NCI-H446 treated with DMSO at 0.1 percent for 48 hours (cell line): Measurements from ENCODE around the gene WDR18.
A peak's percentile ranks its signal among the peaks of the same experiment; 100 is the strongest.

Source experiments
- DNase-seq: peaks from one replicate; lab custom pipeline; 2025; lab: John Stamatoyannopoulos, UW

Gene WDR18, protein sequence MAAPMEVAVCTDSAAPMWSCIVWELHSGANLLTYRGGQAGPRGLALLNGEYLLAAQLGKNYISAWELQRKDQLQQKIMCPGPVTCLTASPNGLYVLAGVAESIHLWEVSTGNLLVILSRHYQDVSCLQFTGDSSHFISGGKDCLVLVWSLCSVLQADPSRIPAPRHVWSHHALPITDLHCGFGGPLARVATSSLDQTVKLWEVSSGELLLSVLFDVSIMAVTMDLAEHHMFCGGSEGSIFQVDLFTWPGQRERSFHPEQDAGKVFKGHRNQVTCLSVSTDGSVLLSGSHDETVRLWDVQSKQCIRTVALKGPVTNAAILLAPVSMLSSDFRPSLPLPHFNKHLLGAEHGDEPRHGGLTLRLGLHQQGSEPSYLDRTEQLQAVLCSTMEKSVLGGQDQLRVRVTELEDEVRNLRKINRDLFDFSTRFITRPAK

DNA sequence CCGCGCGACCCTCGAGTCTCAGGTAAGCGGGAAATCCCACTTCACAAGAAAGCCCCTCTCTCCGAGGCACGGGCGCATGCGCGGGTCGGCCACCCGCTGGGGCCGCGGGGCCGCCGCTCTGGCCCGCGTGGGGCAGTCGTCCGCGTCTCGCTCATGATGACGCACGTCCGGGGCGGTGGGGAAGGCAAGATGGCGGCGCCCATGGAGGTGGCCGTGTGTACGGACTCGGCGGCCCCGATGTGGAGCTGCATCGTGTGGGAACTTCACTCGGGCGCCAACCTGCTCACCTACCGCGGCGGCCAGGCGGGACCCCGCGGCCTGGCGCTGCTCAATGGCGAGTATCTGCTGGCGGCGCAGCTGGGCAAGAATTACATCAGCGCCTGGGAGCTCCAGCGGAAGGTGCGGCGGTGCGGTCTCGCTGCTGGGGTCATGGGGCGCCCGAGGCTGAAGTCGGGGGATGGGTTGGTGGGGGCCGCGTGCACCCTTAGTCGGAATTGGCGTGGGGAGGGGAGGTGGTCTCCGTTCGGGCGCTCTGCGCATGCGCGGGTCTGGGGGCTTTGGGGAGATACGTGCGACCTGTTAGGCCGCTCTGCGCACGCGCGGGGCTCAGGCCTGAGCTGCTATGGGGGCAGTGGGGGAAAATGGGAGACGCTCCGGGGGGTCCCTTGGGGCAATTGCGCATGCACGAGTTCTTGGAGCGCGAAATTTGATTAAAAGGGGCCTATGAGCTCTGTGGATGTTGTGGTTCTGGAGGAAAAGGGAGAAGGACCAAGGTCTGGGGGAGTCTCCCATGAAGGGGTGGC, at the start of gene WDR18:
Gene WDR18 (plus strand): TSS at position 181 of the 803 bp plus-strand sequence. CDS start 9 bp downstream, at position 190.
- peak; percentile 75 for DNase-seq

DNA sequence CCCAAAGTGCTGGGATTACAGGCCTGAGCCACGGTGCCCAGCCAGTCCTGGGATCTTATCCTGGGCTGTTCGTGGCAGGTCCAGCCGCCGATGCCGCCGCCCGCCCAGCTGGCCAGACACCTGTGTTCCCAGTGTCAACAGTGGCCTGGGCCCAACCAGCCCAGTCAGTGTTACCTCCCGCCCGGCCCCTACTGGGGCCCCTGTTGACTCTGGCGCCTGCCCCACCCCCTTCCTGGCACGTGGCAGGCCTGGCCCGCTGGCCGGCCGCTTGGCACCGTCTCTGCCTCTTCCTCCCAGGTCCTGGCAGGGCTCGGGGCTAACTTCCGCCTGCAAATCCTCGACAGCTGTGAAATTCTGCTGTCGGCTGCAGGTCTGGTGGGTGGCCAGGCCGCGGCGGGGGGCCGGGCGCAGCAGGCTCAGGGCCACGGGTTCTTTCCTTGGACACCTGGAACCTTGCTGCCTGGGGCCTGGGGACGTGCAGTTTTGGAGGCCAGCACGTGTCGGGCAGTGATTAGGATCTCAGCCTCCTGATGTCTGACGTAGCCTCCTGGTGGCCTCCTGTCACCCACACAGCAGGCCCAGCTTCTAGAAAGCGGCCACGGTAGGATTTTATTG, 49.2 kb upstream of the WDR18 start:
- peak; percentile 83 for DNase-seq

DNA sequence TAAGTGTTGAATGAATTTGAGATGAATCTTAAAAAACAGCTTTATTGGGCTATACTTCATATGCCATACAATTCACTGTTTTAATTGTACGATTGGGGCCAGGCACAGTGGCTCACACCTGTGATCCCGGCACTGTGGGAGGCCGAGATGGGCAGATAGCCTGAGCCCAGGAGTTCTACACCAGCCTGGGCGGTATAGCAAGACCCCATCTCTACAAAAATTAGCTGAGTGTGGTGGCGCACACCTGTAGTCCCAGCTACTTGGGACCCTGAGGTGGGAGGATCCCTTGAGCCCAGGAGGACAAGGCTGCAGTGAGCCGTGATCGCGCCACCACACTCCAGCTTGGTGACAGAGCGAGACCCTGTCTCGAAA, 48.0 kb upstream of the WDR18 start:
- no peak for DNase-seq

DNA sequence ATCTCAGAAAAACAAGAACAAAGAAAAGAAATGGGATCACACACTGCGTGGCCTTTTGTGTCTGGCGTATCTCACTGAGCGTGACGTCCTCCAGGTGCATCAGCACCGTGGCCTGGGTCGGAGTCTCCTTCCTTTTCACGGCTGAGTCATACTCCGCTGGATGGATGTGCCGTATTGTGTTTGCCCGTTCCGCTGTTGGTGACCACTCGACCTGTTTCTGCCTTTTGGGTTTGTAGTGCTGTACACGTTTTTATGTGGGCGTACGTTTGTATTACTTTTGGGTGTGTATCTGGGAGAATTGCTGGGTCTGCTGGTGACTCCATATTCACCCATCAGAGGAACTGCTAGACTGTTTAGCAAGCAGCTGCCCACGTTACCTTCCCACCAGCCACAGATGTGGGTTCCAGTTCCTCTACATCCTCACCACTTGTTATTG, 46.9 kb upstream of the WDR18 start:
- DNase-seq, result no peak

DNA sequence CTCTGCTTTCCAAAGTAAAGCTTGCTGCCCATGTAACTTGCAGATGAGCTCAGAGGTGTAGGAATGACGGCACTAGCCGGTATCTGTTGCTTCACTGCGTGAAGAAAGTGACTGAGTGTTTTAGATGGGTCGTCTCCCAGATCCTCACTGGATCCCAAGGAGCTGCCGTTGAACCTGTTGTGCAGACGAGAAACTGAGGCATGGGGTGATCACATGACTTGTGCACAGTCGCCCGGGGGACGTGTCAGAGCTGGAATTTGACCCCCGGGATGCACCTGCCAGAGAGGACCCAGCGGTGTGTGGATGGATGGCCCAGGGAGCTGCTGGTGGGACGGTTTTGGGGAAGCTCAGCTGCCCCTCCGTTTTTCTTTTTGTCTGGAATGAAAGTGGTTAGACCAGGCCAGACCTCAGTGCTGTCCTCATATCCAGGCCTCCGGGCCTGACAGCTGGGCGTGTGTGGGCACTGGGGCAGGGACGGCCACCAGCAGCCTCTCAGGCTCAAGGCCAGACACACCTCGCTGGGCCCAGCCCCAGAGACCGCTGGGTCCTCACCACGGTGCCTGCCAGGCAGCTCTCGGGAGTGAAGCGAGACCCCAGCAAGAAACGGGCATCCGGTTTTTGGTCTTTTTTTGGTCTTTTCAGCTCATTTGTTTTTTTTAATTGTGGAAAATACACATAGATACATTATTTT, 45.8 kb upstream of the WDR18 start:
- no peak for DNase-seq

DNA sequence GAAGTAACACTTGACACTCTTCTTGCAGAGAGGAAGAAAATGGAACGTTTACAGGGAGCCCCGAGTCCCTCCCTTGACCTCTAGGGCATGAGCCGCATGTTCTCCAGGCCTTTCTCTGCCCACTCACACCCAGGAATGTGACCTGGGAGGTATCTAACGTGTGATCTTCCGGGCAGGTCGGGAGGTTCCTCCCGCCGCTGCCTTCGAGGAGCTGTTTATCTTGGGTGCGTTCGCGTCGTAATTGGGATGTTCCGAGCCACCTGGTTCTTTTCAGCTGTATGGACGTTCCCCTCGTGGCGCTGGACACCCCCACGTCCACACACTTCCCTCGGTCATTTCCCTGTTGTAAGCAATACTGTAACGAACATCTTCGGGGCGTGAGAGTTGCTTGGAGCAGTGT, 44.7 kb upstream of the WDR18 start:
- DNase-seq, result no peak

DNA sequence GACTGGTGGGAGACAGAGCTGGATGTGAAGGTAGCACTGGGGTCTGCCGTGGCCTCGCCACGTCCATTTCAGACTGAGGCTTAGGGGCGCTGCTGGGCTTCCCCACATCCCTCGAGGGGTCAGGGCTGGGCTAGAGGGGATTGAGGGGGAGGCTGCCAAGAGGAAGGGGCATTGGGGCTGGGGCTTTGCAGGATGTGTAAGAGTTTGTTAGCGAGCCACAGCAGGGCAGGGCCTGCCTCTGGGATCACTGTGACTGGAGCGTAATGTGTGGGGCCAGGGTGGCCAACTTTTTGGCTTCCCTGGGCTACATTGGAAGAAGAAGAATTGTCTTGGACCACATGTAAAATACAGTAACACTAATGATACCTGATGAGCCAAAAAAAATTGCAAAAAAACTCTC, 44.2 kb upstream of the WDR18 start:
- DNase-seq, result no peak

DNA sequence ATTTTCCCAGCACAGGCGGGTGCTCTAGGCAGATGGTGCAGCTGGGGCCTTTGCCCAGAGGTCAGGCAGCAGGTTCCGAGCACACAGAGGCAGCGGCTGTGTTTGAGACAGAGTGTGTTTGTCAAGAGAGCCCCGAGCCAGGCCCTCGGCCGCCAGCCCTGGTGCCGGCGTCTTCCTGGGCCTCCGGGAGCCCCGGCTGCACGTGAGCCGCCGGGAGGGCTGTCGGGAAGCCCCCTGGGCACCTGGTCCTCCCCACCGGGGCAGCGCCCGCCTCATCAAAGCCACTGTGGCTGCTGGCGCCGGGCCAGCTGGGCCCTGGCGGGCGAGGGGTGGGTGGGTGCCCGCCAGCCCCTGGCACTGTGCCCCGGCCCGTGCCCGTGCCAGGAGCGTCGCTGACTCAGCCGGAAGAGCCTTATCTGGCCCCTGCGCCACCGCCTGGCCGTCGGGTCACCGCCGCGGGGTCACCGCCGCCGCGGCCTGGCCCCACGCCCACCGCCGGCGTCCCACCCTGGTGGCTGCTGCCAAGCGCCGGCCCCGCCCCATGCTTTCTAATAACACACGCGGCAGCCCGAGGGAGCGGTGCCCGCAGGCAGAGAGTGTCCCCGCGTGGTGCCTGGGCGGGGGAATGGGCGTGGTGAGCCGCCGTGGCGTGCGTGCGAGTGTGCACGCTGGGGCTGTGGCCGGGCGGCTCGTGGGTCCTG, 43.4 kb upstream of the WDR18 start:
- peak; percentile 88 for DNase-seq

DNA sequence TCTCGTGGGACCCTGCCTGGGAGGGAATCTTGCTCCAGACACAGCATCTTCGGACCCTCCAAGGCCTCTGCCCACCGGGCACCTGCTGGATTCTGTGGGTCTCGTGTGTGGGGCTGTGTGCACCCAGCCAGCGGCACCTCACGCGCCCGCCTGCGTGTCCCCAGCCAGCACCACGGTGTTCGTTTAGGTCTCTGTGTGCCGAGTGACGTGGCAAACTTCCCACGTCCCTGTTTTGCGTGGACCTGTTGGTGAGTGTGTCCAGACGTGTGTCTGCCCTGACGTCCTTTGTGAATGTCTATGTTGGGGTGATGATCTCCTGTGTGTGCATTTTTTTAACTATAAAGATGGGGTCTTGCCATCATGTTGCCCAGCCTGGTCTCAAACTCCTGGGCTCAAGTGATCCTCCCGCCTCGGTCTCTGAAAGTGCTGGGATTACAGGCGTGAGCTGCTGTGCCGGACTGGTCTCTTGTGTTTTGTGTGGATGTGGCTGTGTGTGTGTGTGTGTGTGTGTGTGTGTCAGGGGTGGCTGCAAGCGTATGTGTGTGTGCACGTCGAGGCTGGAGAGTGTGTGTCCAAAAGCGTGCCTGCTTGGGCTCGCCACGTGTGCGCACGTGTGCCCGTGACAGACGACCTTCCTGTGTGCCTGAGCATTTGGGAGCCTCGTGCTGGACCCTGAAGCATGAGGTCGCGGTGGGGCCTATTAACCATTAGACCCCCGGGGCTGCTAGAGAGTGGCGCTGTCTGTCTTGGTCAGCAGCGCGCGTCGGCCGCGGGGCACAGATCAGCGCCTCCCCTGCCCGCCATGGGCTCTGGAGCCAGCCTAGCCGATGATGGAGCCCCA, 42.6 kb upstream of the WDR18 start:
- no peak for DNase-seq

DNA sequence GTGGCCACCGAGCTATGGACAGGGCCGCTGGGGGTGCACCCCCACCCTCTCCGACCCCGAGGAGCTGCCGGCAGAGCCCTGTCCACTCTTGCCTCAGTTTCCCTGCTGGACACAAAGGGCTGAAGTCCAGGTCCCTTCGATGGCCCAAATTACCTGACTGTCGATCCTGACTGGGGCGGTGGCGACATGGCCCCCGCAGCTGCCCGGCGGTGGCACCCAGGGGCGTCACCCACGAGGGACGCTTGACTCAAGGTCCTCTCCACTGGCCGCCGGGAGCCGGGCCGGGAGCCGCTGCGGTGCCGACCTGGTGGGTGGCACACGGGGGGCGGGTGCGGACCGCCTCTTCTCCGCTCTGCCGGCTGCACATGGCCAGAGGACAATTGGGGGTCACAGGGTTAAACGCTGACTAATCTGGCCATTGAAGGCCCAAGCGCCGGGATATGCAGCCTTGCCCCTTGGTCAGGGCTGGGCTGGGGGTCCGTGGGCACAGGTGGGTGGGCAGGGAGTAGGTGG, 42.0 kb upstream of the WDR18 start:
- no peak for DNase-seq

DNA sequence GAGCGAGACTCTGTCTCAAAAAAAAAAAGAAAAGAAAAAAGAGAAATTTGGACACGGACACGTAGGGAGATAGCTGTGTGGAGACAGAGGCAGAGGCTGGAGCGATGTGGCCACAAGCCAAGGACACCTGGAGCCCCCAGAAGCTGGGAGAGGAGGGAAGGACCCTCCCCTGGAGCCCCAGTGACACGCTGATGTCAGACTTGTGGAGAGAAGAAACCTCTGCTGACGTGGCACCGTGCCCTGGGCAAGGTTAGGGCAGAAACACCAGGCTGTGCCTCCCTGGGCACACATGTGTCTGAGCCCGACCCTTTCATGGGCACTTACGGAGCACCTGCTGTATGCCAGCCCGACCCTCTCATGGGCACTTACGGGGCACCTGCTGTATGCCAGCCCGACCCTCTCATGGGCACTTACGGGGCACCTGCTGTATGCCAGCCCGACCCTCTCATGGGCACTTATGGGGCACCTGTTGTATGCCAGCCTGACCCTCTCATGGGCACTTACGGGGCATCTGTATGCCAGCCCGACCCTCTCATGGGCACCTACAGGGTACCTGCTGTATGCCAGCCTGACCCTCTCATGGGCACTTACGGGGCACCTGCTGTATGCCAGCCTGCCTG, 40.5 kb upstream of the WDR18 start:
- DNase-seq, result no peak

DNA sequence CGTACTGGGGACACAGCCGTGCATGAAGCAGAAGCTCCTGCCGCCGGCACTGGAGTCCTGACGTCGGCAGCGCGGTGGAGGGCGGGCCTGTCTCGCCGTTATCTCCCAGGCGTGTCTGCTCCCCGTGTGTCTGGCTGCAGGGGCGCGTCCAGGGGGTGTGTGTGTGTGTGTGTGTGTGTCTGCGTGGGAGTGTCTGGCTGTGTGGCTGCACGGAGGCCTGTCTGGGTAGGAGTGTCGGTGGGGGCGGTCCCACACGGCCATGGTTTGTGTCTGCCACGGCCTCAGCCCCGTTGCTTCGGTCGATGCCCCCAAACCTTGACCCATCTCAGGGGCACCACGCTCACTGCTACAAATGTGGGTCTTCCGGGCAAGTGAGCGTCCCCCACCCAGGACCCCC, 40.0 kb upstream of the WDR18 start:
- no peak for DNase-seq

DNA sequence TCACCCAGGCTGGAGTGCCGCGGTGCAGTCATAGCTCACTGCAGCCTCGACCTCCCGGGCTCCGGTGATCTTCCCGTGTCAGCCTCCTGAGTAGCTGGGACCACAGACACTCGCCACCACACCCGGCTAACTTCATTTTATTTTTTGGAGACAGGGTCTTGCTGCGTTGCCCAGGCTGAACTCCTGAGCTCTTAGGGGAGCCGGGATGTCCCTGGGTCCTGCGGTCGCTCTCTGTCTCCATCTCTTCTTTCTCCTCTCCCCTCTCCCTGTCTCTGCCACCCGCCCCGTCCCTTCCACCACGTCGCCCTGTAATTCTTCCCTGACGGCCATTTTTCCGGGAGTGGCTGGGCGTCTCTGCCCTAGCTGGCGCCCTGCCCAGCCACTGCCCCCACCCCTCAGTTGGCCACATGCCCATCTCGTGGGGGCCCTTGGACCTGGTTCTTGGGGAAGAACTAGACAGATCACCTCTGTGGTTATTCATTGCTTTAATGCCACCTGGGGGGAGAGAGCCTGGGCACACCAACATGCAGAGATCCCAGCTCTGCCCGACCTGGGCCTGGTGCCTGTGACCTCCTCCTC, 39.4 kb upstream of the WDR18 start:
- DNase-seq, result no peak

DNA sequence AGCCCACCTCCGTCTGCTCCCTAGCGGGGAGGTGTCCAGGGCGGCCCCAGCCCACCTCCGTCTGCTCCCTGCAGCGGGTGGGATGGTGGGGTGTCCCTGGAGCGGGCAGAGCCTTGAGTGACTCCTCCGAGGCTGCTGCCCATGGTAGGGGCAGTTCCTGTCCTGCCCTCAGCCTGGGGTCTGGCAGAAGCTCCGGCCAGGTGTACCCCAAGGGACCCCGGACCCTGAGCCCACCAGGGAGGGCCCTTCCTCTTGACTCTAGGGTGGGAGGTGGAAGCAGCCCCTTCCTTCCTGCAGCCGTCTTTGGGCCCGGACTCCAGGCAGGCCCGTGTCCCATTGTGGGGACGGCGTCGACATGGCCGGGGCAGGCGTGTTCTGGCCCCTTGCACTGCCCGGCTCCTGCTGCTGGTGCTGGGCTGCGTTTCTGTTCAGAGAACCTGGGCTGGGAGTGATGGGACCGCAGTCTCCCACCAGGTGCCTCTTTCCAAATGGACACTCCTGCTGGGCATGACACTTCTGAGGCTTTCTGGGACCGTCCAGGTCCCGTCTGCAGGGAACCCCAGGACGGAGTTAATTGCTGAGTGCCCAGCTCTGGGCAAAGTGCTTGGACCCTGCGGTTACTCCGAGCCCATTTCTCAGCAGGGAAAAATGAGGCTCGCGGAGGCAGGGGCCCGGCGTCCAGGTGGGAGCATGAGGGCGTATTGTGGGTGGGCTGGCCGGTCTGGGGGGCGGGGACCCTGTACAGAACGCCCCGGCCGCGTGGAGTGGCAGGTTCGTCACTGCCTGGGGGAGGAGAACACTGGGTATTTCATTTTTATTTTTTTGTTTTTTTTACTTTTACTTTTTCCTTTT, 38.5 kb upstream of the WDR18 start:
- DNase-seq, result no peak

DNA sequence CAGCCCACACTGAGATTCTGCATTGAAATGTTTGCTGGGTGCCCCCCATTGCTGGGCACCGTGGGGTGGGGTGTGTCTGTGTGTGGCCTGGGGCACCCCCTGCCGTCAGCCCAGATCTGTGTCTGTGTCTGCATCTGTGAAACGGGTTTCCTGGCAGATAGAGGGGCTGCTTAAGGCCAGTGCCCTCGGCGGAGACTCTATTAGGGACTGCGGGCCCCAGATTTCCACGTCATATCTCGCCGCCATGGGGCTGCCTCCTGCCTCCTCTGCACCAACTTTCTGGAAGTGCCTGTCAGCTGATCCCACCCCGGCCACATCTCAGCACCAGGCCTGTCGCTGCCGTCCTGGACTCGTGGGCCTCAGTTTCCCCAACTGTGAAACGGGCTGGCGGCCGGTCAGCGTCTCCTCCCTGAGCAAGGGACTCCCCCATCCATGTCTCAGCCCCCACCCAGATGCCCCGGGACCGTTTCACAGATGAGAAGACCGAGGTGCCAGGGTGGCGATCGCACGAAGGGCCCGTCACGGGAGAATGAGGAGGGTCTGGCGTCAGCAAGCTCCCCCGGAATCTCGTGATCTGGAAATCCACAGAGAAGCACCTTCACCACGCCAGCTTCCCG, 36.9 kb upstream of the WDR18 start:
- no peak for DNase-seq

DNA sequence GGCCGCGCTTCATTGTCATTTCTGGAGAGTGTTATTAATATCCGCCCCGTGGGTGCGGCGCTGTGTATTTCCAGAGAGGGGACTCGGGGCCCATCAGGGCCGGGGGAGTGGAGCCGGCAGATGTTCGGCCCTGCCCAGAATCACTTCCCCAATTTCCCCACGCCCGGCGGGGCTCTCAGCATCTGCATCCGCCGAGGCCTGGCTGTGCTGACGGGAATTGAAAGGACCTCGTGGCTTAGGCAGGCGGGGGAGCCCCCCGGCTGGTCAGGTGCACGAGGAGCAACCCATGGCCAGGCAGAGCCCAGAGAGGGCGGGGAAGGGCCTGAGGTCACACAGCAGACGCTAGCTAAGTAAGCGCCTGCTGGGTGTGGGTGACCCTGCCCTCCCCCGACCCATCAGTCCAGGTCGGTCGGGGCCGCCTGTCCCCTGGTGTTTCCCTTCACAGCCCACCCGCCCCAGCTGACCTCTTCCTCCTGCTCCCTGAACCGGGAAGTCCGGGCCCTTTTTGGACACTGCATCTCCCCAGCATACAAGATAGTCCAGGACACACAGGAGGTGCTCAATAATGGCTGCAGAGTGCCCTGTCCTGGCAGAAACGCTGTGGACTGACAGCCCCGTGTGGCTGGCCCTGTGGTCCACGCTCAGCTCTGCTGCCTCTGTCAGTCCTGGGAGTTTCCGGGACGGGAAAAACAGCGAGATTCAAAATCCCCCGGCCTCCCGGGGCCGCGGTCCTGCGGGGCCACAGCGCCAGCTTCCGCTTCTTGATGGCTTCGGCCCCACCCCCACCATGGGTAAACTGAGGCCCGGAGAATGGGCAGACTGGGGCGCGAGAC, 36.2 kb upstream of the WDR18 start:
- DNase-seq, result no peak

DNA sequence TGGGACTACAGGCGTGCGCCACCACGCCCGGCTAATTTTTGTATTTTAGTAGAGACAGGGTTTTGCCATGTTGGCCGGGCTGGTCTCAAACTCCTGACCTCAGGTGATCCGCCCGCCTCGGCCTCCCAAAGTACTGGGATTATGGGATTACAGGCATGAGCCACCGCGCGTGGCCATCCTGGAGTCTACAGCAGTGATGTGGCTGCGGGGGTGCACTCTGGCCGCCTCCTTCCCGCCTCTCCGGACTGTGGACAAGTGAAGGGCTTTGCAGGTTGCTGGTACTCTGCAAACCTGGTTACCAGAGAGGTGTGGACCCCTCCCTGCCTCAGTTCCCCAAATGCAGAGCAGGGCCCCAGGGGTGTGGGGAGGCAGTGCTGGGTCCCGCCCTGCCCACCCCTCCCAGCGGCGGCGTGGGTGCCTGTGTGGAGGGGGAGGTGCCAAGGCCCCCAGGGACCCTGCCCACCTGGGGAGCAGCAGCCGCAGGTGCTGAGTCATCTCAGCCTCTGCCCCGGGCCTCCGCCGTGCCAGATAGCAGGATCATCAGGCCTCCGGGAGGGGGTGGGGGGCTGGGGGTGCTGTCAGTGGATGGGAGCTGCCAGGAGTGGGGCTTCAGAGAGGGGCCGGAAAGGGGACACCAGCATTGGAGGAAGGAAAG, 35.2 kb upstream of the WDR18 start:
- DNase-seq, result no peak
